Common myeloid progenitor, CD34-positive (primary cell): Measurements from ENCODE around the gene PTPN5.

Experiments used
- CTCF ChIA-PET: fragments of 350-600 bp; sonication (Branson Sonifier 250); formaldehyde crosslinking; loops from one replicate; lab custom pipeline; 2021; ENCODE audit warnings: antibody characterized with exemption; lab: Charles Lee
- POLR2A ChIA-PET: fragments of 350-600 bp; sonication (Branson Sonifier 250); formaldehyde crosslinking; loops from one replicate; lab custom pipeline; 2021; ENCODE audit warnings: antibody characterized with exemption; lab: Charles Lee
- DNase-seq, 3 donors: peaks; one replicate each; pipeline versions ENCODE4 v3.0.0 to v3.0.0-alpha.2; 2013
- H3K27ac ChIP-seq, 2 experiments: 1 replicate in 1 of 2; 2 replicates in 1 of 2; pipeline ENCODE4 v1.7.0; 2013; ENCODE audit warnings: inconsistent platforms in 2 of 2, low read length in 2 of 2, mild to moderate bottlenecking in 2 of 2, low read depth in 1 of 2, moderate library complexity in 1 of 2; ENCODE audit not compliant: severe bottlenecking in 2 of 2, insufficient read depth in 1 of 2, poor library complexity in 1 of 2
- H3K27me3 ChIP-seq, 5 experiments: replicated peaks in 2 of 5; 1 replicate in 3 of 5; 2 replicates in 2 of 5; pipeline versions ENCODE4 v1.6.1 to v1.7.0; 2013; ENCODE audit warnings: low read length in 4 of 5, mild to moderate bottlenecking in 2 of 5, moderate library complexity in 2 of 5, inconsistent platforms in 1 of 5; ENCODE audit not compliant: insufficient read depth in 5 of 5, control insufficient read depth in 4 of 5
- H3K36me3 ChIP-seq, 4 experiments: 1 replicate in 2 of 4; 2 replicates in 2 of 4; pipeline versions ENCODE4 v1.6.1 to v1.7.0; 2013; ENCODE audit warnings: low read length in 3 of 4, control low read depth in 1 of 4, mild to moderate bottlenecking in 1 of 4; ENCODE audit not compliant: control insufficient read depth in 4 of 4, insufficient read depth in 4 of 4
- H3K4me1 ChIP-seq, 4 experiments: 1 replicate in 3 of 4; 2 replicates in 1 of 4; pipeline versions ENCODE4 v1.6.1 to v1.7.1; 2013; ENCODE audit warnings: low read length in 3 of 4, mild to moderate bottlenecking in 3 of 4, control low read depth in 1 of 4, inconsistent platforms in 1 of 4, moderate library complexity in 1 of 4; ENCODE audit not compliant: control insufficient read depth in 4 of 4, insufficient read depth in 4 of 4; ENCODE audit errors: control extremely low read depth in 1 of 4
- H3K4me3 ChIP-seq, 7 experiments: 1 replicate in 4 of 7; 2 replicates in 3 of 7; pipeline versions ENCODE4 v1.5.1 to v1.7.0; 2013; ENCODE audit warnings: mild to moderate bottlenecking in 7 of 7, low read length in 6 of 7, moderate library complexity in 6 of 7, inconsistent platforms in 2 of 7, low read depth in 2 of 7, control low read depth in 1 of 7; ENCODE audit not compliant: insufficient read depth in 4 of 7, control insufficient read depth in 1 of 7; ENCODE audit errors: extremely low read depth in 1 of 7
- H3K9me3 ChIP-seq, 5 experiments: 1 replicate in 4 of 5; 2 replicates in 1 of 5; pipeline versions ENCODE4 v1.6.1 to v1.7.1; 2013; ENCODE audit warnings: low read length in 4 of 5, mild to moderate bottlenecking in 2 of 5, inconsistent platforms in 1 of 5, low read depth in 1 of 5, moderate library complexity in 1 of 5; ENCODE audit not compliant: control insufficient read depth in 4 of 5, insufficient read depth in 2 of 5; ENCODE audit errors: control extremely low read depth in 1 of 5
- WGBS: methylation state at CpG from one replicate; pipeline ENCODE4 v1.1.5; 2013; ENCODE audit not compliant: insufficient coverage; 5-methylcytosine and 5-hydroxymethylcytosine counted together

The PTPN5 gene

DNA sequence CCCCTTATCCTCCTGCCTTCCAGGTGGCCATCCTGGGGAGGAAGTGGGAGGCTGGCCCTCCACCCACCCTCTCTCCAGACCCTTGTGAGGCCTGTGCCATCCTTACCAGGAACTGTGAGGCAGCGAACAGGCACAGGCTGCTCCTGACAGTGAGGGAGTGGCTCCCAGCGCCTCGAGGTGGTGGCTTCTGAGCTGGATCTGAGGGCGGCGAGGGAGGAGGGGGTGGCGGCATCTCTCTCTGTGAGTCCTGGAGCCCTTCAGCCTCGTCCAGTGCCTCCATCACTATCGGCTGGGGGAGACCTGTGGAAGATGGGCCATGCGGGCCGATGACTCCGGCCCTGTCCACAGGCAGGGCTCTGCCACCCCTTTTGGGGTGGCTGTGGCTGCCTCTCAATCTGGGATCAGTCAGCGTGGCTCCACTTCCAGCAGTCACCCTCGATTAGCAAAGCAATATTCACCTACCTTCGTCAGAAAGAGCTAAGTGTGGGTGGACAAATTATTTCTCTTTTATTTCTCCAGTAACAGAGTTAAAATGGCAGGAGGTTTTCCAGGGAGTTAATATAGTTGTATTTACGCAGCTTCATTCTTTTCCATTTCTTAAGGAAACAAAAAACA is 47.6 kb downstream of the PTPN5 start:
- ChIA-PET CTCF (interaction anchor here (0.7 to 7.1 kb wide), 7 partner anchors 10 to 203 kb away, joined by 3 to 58 read pairs (median 4); no protein-coding TSS in a partner anchor), POLR2A (no interaction called here)
- Histone ChIP-seq H3K4me3 (no peak overlapping the region), H3K27ac (no peak overlapping the region), H3K4me1 (peaks cover 0 to under 1% (median 0%) of the 10 kb centered on the region in 4 experiments), H3K36me3 (no peaks in the 10 kb centered on the region), H3K9me3 (no peaks in the 10 kb centered on the region), H3K27me3 (no peaks in the 10 kb centered on the region)
- 92% methylated on average over 11 of the region's 15 CpGs for WGBS
- no peak for DNase-seq

GRCh38 chr11:18743365-18743764 is 48.2 kb downstream of the PTPN5 start:
- no peak for DNase-seq
- ChIA-PET CTCF (interaction anchor here (0.7 to 7.1 kb wide), 7 partner anchors 8 to 203 kb away, joined by 3 to 58 read pairs (median 4); no protein-coding TSS in a partner anchor), POLR2A (no interaction called here)
- H3K27ac ChIP-seq = no peak overlapping the region
- no peaks in the 10 kb centered on the region for H3K4me1 ChIP-seq
- H3K27me3 ChIP-seq = no peaks in the 10 kb centered on the region
- no peaks in the 10 kb centered on the region for H3K36me3 ChIP-seq
- no peak overlapping the region for H3K4me3 ChIP-seq
- no peaks in the 10 kb centered on the region for H3K9me3 ChIP-seq
- 97% methylated on average over 9 of the region's 10 CpGs for WGBS

GRCh38 chr11:18741783-18742182 is 49.8 kb downstream of the PTPN5 start:
- CTCF ChIA-PET = interaction anchor here (1.4 to 7.1 kb wide), 3 partner anchors 10 to 16 kb away, joined by 3 to 58 read pairs (median 12); no protein-coding TSS in a partner anchor
- POLR2A ChIA-PET = no interaction called here
- DNase-seq = peak in 1 of 3 donors; percentile 6
- Histone ChIP-seq H3K9me3 (no peaks in the 10 kb centered on the region), H3K27me3 (peaks cover 0 to 2% (median 0%) of the 10 kb centered on the region in 5 experiments), H3K4me3 (no peak overlapping the region), H3K27ac (no peak overlapping the region), H3K4me1 (no peaks in the 10 kb centered on the region), H3K36me3 (no peaks in the 10 kb centered on the region)
- 97% methylated on average over 3 of the region's 3 CpGs for WGBS

GRCh38 chr11:18739685-18740084 is 51.9 kb downstream of the PTPN5 start:
- CTCF ChIA-PET = interaction anchor here (0.9 to 7.1 kb wide), 6 partner anchors 10 to 199 kb away, joined by 4 to 58 read pairs (median 10); no protein-coding TSS in a partner anchor
- no peak for DNase-seq
- no peak overlapping the region for H3K27ac ChIP-seq
- POLR2A ChIA-PET = no interaction called here
- no CpG with 5 or more reads among the region's 4 CpGs for WGBS
- no peak overlapping the region for H3K4me3 ChIP-seq
- H3K36me3 ChIP-seq = no peaks in the 10 kb centered on the region
- no peaks in the 10 kb centered on the region for H3K9me3 ChIP-seq
- no peaks in the 10 kb centered on the region for H3K4me1 ChIP-seq
- peaks cover 0 to 2% (median 0%) of the 10 kb centered on the region in 5 experiments for H3K27me3 ChIP-seq

GRCh38 chr11:18737642-18738041 is 54.0 kb downstream of the PTPN5 start:
- CTCF ChIA-PET = interaction anchor here (1.0 to 7.1 kb wide), 7 partner anchors 8 to 198 kb away, joined by 3 to 58 read pairs (median 3); no protein-coding TSS in a partner anchor
- H3K9me3 ChIP-seq = no peaks in the 10 kb centered on the region

GRCh38 chr11:18736590-18737148 is 54.9 kb downstream of the PTPN5 start:
- peaks cover 0 to 2% (median 0%) of the 10 kb centered on the region in 5 experiments for H3K27me3 ChIP-seq
- POLR2A ChIA-PET = no interaction called here
- 100% methylated on average over 5 of the region's 10 CpGs for WGBS
- H3K27ac ChIP-seq = no peak overlapping the region
- no peaks in the 10 kb centered on the region for H3K9me3 ChIP-seq
- H3K36me3 ChIP-seq = no peaks in the 10 kb centered on the region
- peaks cover 1 to 2% (median 2%) of the 10 kb centered on the region in 4 experiments for H3K4me1 ChIP-seq
- CTCF ChIA-PET = interaction anchor here (1.0 to 7.1 kb wide), 7 partner anchors 7 to 197 kb away, joined by 3 to 58 read pairs (median 3); no protein-coding TSS in a partner anchor
- DNase-seq = no peak
- no peak overlapping the region for H3K4me3 ChIP-seq

More at GRCh38 chr11:18737642-18738041, 54.0 kb downstream of the PTPN5 start:
- Histone ChIP-seq H3K27me3 (peaks cover 0 to 2% (median 0%) of the 10 kb centered on the region in 5 experiments), H3K27ac (no peak overlapping the region), H3K4me1 (no peaks in the 10 kb centered on the region), H3K36me3 (no peaks in the 10 kb centered on the region), H3K4me3 (no peak overlapping the region)
- WGBS = 98% methylated on average over 8 of the region's 8 CpGs
- POLR2A ChIA-PET = no interaction called here
- DNase-seq = no peak

DNA sequence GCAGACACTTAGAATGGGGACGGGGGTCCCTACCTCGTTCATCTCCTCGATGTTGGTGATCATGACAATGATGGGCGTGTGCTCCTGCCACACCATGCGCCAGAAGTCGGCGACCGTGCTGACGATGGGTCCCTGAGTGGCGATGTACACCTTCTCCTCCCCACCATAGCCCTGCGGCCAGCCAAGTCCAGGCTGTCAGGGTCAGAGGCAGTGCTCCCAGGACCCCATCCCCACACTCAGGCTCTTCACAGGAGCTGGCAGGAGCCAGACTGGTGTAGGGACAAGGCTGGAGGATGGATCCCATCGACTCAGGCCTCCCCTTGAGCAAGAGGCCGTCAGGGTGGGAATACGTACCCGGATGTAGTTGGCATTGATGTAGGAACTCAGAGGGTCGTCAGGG is 58.4 kb downstream of the PTPN5 start:
- H3K9me3 ChIP-seq = no peaks in the 10 kb centered on the region
- no peak for DNase-seq
- H3K27ac ChIP-seq = no peak overlapping the region
- CTCF ChIA-PET = interaction anchor here (1.1 to 6.5 kb wide), 6 partner anchors 9 to 618 kb away, joined by 3 to 50 read pairs (median 8); no protein-coding TSS in a partner anchor
- H3K4me1 ChIP-seq = peaks cover 2 to 8% (median 7%) of the 10 kb centered on the region in 4 experiments
- no peak overlapping the region for H3K4me3 ChIP-seq
- WGBS = 97% methylated on average over 14 of the region's 16 CpGs
- no peaks in the 10 kb centered on the region for H3K36me3 ChIP-seq
- peaks cover 0 to 2% (median 0%) of the 10 kb centered on the region in 5 experiments for H3K27me3 ChIP-seq
- POLR2A ChIA-PET = no interaction called here
